ENCODE results near the gene GJA9.

GRCh38 chr1:38858833-38859560, 22.4 kb downstream of the GJA9 start:
- TF ChIP-seq POLR2AphosphoS5 (IDR thresholded peaks at IDR 0.05) (peak; percentile 44 to 50), POLR2A (IDR thresholded peaks at IDR 0.05; ENCODE audit: low read depth) (peak; percentile 19), CTCF (IDR thresholded peaks at IDR 0.05) (no peak)

All from esophagus muscularis mucosa (tissue), 3 donors.